ENCODE data around the gene SCGB3A2. TPM values are rescaled to one million over a fixed set of nuclear protein-coding genes. Genes with fewer than 3 reads are reported as not detected.
"Not testable (repeated sequence)": the region's sequence is repeated elsewhere in the genome, so short reads cannot be mapped to it uniquely, and the experiment has no call there.

The SCGB3A2 gene
- total RNA-seq, 1 donor from 2014 or later = not detected

DNA sequence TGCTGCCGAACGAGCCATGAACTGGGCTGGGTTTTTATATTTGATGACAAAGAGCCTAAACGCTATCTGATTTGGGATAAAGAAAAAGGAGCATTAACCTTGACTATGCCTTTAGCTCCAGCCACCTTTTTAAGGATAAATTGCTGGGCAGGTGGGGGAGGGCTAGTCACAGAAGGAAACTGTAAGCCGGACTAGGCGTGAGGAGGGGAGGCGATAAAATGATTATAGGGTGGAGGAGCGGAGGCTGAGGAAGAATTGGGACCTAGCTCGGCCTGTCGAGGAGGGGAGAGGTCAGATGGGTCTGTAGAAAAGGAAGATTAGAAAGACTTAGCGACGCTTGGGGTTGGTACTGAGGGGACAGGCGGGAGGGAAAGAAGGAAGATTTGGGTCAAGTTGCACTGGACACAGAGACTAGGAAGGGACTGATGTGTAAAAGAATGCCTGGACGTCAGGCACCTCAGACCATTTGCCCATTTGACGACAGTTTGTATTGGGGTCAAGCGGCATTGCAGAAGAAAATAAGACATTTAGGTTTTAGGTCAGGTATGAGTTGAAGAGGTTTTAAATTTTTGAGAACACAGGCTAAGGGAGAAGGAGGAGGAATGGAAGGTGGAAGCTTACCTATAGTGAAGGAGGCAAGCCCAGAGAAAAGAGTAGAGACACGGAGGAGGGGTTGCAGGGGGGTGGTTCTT, 5.6 kb upstream of the SCGB3A2 start:
- intact Hi-C loops (cut with micrococcal nuclease); H3K27ac Mint-ChIP-seq; H3K27me3 Mint-ChIP-seq (ENCODE audit: low read depth); DNase-seq (ENCODE audit: low spot score); H3K4me3 Mint-ChIP-seq (ENCODE audit: low read depth); H3K4me1 Mint-ChIP-seq (ENCODE audit: low read depth); H3K36me3 Mint-ChIP-seq (ENCODE audit: low read depth); H3K9me3 Mint-ChIP-seq: not testable (repeated sequence)

DNA sequence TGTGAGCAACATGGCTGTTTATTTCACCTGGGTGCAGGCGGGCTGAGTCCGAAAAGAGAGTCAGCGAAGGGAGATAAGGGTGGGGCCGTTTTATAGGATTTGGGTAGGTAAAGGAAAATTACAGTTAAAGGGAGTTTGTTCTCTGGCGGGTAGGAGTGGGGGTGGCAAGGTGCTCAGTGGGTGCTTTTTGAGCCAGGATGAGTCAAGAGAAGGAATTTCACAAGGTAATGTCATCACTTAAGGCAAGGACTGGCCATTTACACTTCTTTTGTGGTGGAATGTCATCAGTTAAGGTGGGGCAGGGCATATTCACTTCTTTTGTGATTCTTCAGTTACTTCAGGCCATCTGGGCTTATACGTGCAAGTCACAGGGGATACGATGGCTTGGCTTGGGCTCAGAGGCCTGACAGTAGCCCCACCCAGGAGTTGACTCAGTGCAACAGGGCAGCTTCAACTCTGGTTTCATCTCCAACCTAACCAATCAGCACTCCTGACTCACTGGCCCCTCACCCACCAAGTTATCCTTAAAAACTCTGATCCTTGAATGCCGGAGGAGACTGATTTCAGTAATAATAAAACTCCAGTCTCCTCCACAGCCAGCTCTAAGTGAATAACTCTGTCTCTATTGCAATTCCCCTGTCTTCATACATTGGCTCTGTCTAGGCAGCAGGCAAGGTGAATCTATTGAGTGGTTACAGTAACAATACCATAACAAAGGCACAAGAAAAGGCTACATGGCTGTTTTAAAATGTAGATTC, 4.2 kb upstream of the SCGB3A2 start:
- H3K27ac Mint-ChIP-seq; H3K4me1 Mint-ChIP-seq (ENCODE audit: low read depth); H3K9me3 Mint-ChIP-seq; H3K36me3 Mint-ChIP-seq (ENCODE audit: low read depth); intact Hi-C loops (cut with micrococcal nuclease); H3K27me3 Mint-ChIP-seq (ENCODE audit: low read depth); DNase-seq (ENCODE audit: low spot score); H3K4me3 Mint-ChIP-seq (ENCODE audit: low read depth): not testable (repeated sequence)

DNA sequence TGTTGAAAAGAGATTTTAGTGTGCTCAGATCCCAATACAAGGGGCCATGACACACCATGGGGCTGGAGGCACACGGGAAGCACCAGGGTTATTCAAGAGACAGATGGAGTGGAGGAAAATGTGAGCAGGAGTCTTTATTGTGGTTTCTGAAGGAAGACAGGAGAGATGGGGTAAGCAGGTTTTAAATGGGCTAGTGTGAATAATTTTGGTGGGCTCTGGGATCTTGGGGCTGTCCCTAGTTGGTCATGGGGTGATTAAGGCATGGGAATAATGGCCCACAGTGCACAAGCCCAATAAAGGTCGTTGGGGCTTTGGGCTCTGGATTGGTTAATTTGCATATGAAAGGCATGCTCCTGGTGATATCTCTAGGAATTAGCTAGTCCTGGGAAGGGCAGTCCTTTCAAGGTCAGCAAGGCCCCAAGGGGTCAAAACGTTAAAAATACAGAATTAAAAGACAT, 3.6 kb upstream of the SCGB3A2 start:
- H3K27ac Mint-ChIP-seq = no peak overlapping the region
- no peak overlapping the region for H3K4me3 Mint-ChIP-seq (ENCODE audit: low read depth)
- H3K4me1 Mint-ChIP-seq (ENCODE audit: low read depth) = no peaks in the 10 kb centered on the region
- H3K36me3 Mint-ChIP-seq (ENCODE audit: low read depth) = no peaks in the 10 kb centered on the region
- intact Hi-C loops (cut with micrococcal nuclease) = no loop called here
- H3K9me3 Mint-ChIP-seq = no peaks in the 10 kb centered on the region
- no peaks in the 10 kb centered on the region for H3K27me3 Mint-ChIP-seq (ENCODE audit: low read depth)
- no peak for DNase-seq (ENCODE audit: low spot score)

DNA sequence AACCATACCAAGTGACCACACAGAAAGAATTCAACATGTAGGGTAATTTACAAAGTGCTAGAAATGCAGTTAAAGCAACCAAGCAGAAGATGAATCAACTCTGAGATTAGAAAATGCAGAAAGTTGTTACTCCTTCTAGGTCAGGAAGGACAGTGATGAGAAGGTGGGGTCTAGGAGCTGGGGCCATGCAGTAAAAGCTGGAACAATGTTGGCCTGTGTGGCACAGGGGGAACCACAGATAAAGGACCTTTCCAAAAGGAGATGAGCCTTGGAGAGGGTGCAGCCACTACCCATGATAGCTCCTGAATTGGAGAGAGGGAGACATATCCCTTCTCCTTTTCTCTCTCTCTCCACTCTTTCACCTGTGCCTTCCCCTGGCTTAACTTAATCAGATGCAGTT, 2.4 kb upstream of the SCGB3A2 start:
- intact Hi-C loops (cut with micrococcal nuclease) = no loop called here
- Mint-ChIP-seq H3K9me3 (no peaks in the 10 kb centered on the region), H3K4me1 (ENCODE audit: low read depth) (no peaks in the 10 kb centered on the region), H3K27ac (no peak overlapping the region), H3K4me3 (ENCODE audit: low read depth) (no peak overlapping the region), H3K27me3 (ENCODE audit: low read depth) (no peaks in the 10 kb centered on the region), H3K36me3 (ENCODE audit: low read depth) (no peaks in the 10 kb centered on the region)
- DNase-seq (ENCODE audit: low spot score) = no peak

DNA sequence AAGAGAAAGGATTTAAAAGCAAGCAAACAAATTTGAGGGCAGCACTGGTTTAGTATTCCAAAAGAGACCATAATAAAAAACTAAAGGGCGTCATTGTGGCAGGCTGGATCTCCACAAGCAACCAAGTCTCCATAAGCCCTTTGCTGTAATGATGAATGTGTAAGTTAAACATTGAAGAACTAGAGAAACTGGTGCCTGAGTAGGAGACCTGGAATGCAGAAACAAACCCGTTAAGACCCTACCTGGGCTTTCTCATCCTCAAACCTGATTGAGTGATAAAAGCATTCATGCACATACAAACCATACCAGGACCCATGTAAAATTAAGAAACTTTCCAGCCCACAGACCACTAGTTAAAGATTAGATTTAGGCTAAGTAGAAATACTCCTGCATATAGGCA, 1.9 kb upstream of the SCGB3A2 start:
- no peaks in the 10 kb centered on the region for H3K27me3 Mint-ChIP-seq (ENCODE audit: low read depth)
- intact Hi-C loops (cut with micrococcal nuclease) = no loop called here
- H3K4me1 Mint-ChIP-seq (ENCODE audit: low read depth) = no peaks in the 10 kb centered on the region
- no peak overlapping the region for H3K27ac Mint-ChIP-seq
- H3K36me3 Mint-ChIP-seq (ENCODE audit: low read depth) = no peaks in the 10 kb centered on the region
- no peak overlapping the region for H3K4me3 Mint-ChIP-seq (ENCODE audit: low read depth)
- DNase-seq (ENCODE audit: low spot score) = no peak
- no peaks in the 10 kb centered on the region for H3K9me3 Mint-ChIP-seq

DNA sequence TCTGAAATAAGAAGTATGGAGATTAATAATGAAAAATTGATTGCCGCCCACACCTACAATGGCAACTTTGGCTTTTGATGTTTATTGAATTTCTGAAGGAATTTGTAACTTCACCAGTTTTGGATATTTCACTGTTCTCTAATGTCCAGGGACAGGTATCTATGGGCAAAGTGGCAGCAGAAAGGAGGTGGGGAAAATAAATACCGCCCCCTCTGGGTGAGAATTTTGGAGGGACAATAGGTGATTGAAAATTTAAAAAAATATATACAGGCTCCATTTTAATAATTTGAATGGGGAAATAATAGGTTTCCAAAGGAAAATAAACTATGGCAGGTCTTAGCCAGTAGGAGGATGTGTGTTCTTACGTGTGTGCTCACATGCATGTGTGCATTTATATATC, 1.3 kb downstream of the SCGB3A2 start:
- no peak overlapping the region for H3K4me3 Mint-ChIP-seq (ENCODE audit: low read depth)
- no peak for DNase-seq (ENCODE audit: low spot score)
- no peaks in the 10 kb centered on the region for H3K9me3 Mint-ChIP-seq
- intact Hi-C loops (cut with micrococcal nuclease) = no loop called here
- H3K4me1 Mint-ChIP-seq (ENCODE audit: low read depth) = no peaks in the 10 kb centered on the region
- no peaks in the 10 kb centered on the region for H3K27me3 Mint-ChIP-seq (ENCODE audit: low read depth)
- no peak overlapping the region for H3K27ac Mint-ChIP-seq
- no peaks in the 10 kb centered on the region for H3K36me3 Mint-ChIP-seq (ENCODE audit: low read depth)

DNA sequence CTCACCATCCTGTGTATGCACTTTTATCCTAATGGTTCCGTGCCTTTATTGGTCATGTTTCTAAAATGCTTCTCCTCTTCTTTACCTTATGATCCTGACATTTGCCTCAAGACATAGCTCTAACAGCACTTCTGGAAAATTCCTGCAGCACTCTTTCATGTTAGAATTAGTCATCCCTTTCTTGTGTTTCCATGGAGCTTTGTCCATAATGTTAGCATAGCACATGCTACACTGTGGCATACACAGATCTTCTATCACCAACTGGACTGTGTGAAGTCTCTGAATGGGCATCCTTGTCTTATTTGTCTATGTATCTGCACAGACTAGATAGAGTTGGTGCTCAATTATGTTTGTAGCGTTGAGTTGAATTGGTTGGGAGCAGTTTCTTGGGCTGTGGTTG, 2.0 kb downstream of the SCGB3A2 start:
- no peak overlapping the region for H3K4me3 Mint-ChIP-seq (ENCODE audit: low read depth)
- H3K9me3 Mint-ChIP-seq = no peaks in the 10 kb centered on the region
- no peaks in the 10 kb centered on the region for H3K27me3 Mint-ChIP-seq (ENCODE audit: low read depth)
- no peaks in the 10 kb centered on the region for H3K36me3 Mint-ChIP-seq (ENCODE audit: low read depth)
- no peak overlapping the region for H3K27ac Mint-ChIP-seq
- intact Hi-C loops (cut with micrococcal nuclease) = no loop called here
- DNase-seq (ENCODE audit: low spot score) = no peak
- no peaks in the 10 kb centered on the region for H3K4me1 Mint-ChIP-seq (ENCODE audit: low read depth)

DNA sequence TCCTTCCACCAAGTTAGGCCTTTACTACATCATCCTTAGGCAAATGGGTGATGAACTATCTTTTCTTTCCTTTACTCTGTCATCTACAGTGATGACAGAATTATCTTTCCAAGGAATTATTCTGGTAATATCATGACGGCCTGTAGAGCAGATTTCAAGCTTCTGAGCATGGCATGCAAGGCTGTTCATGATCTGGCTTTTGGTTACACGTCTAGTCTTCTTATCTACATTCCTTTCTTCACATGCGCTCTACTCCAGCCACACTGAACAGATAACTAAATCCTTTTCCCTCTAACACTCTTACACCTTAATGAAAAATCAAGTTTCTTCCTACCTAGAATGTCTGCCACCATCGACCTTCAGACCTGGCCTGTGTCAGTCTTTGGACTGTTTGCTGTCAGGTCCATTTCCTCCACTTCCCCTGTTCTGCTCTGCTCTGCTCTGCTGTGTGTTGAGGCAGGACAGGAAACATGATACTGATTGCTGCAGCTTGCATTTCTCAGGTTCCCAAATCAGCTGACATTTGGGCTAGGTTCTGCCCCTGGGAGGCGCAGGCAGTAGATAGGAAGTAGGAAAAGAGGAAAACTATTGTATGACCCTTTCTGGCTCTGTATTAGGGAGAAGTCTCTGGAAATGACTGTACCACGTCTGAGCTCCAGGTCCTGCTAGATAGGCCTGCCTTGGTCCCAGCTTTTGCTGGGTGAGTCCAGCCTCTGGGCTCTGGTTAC, 4.2 kb downstream of the SCGB3A2 start:
- no peaks in the 10 kb centered on the region for H3K36me3 Mint-ChIP-seq (ENCODE audit: low read depth)

DNA sequence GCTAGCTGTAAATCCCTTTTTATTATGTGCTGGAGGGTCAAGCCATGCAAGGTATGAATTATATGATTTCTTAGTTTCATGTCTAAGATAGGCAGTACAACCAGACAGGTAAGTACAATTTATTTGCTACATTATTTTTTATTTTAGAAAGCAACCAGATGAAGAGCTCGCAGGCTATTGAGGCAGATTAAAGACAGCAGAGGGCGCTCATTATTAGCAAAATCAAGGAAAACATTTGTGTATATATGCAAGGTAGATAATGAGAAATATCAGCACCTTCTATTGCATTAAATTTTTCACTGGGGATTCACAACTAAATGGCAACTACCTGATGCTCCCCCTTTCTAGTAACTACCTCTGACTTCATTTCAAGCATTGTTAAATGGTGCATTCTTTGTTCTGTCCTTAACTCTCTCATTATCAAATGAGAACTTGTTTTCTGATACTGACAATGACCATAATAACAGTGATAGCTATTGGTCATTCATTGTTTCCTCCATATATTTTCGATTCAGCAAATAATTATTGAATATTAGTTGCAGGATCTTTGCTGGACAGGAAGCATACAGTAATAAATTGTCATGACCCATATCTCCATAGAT, 8.6 kb downstream of the SCGB3A2 start:
- intact Hi-C loops (cut with micrococcal nuclease) = no loop called here
- no peak for DNase-seq (ENCODE audit: low spot score)
- Mint-ChIP-seq H3K27me3 (ENCODE audit: low read depth) (peaks cover 2% of the 10 kb centered on the region), H3K4me3 (ENCODE audit: low read depth) (no peak overlapping the region), H3K27ac (no peak overlapping the region), H3K4me1 (ENCODE audit: low read depth) (no peaks in the 10 kb centered on the region), H3K36me3 (ENCODE audit: low read depth) (no peaks in the 10 kb centered on the region), H3K9me3 (no peaks in the 10 kb centered on the region)

More for the DNA sequence above, 4.2 kb downstream of the SCGB3A2 start:
- Mint-ChIP-seq H3K4me3 (ENCODE audit: low read depth) (no peak overlapping the region), H3K9me3 (no peaks in the 10 kb centered on the region), H3K27me3 (ENCODE audit: low read depth) (no peaks in the 10 kb centered on the region), H3K27ac (no peak overlapping the region), H3K4me1 (ENCODE audit: low read depth) (no peaks in the 10 kb centered on the region)
- no peak for DNase-seq (ENCODE audit: low spot score)
- intact Hi-C loops (cut with micrococcal nuclease) = no loop called here

DNA sequence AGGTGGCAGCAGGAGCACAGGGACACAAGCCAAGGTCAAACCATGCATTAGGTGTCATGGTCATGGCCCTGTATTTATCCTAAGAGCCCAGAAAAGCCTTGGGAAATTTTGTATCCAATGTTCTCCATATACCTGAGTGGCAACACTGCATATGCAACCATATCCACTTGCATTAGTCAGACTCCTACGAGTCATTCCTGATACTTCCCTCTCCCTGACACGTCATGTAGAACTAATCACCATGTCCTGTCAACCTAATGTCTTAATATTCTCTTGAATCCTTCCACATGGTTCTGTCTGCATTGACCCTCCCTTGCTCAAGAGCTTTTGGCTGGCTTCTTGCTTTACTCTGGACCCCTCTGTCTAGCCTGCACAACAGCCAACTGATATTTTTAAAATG, 9.4 kb downstream of the SCGB3A2 start:
- Mint-ChIP-seq H3K4me3 (ENCODE audit: low read depth) (no peak overlapping the region), H3K9me3 (no peaks in the 10 kb centered on the region), H3K36me3 (ENCODE audit: low read depth) (no peaks in the 10 kb centered on the region), H3K27ac (no peak overlapping the region), H3K4me1 (ENCODE audit: low read depth) (no peaks in the 10 kb centered on the region), H3K27me3 (ENCODE audit: low read depth) (peaks cover 2% of the 10 kb centered on the region)
- no peak for DNase-seq (ENCODE audit: low spot score)
- intact Hi-C loops (cut with micrococcal nuclease) = no loop called here

DNA sequence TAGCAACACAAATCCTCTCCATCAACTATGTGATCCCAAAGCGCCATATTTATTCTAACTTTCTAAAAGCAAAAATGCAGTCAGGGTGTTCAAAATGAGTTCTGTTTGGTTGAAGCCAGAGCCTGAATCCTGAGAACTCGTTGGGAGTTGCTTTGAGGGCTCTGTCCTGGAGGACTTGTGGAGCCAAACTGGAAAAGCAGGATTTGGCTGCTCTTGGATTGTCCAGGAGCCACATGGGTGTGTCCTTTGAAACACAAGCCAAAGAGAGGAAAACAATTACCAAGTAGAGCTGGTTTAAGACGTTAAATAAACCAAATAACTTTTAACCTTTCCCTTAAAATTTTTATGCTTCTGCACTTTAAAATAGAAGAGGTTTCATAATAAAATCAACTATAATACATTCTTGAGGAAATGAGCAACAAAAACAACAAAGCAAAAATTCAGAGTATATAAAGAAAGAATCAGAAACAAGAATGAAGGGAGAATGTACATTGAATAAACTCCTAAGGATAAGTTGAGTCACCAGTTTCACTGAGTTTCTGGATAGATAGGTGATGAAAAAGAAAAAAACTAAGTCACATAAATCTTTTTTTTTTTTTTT, 14.3 kb downstream of the SCGB3A2 start:
- Mint-ChIP-seq H3K4me1 (ENCODE audit: low read depth) (no peaks in the 10 kb centered on the region), H3K36me3 (ENCODE audit: low read depth) (no peaks in the 10 kb centered on the region), H3K4me3 (ENCODE audit: low read depth) (no peak overlapping the region), H3K27me3 (ENCODE audit: low read depth) (peaks cover 2% of the 10 kb centered on the region), H3K9me3 (no peaks in the 10 kb centered on the region), H3K27ac (no peak overlapping the region)
- DNase-seq (ENCODE audit: low spot score) = no peak
- intact Hi-C loops (cut with micrococcal nuclease) = no loop called here

DNA sequence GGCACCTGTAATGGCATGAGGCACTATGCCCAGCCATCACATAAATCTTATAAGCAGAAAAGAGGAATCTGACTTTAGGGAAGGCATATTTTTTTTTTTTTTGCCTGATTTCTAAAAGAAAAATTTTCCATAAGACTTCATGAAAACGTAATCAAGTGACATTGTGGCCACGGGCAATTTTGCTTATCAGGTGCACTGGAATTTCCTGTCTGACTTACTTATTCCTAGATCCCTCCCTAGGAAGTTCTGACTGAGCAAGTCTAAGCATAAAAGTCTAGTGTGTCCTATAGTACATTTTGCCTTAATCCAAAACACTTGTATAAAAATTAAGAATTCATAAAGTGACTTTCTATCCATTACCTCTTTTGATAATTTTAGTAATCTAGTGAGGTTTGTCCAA, 15.3 kb downstream of the SCGB3A2 start:
- H3K27ac Mint-ChIP-seq = no peak overlapping the region
- no peaks in the 10 kb centered on the region for H3K9me3 Mint-ChIP-seq

More for the DNA sequence above, 15.3 kb downstream of the SCGB3A2 start:
- intact Hi-C loops (cut with micrococcal nuclease) = no loop called here
- Mint-ChIP-seq H3K4me1 (ENCODE audit: low read depth) (no peaks in the 10 kb centered on the region), H3K27me3 (ENCODE audit: low read depth) (peaks cover 2% of the 10 kb centered on the region), H3K4me3 (ENCODE audit: low read depth) (no peak overlapping the region), H3K36me3 (ENCODE audit: low read depth) (no peaks in the 10 kb centered on the region)
- DNase-seq (ENCODE audit: low spot score) = no peak

All from activated T-helper 2 cell treated with anti-CD3 and anti-CD28 coated beads, Interferon-gamma antibody, Interleukin-2, Interleukin-4, amounts not matched to agents 10 μg/mL and 5 μg/mL and 100 μg/mL, durations not matched to agents 14 hours and 24 hours and 36 hours (primary cell).